GM12878 (cell line): Measurements from ENCODE around the gene RSPH9. TPM values are rescaled to one million over a fixed set of nuclear protein-coding genes. Genes with fewer than 3 reads are reported as not detected.

Experiments used
- ASH2L ChIP-seq: fragments of 300-600, 200-600 bp; sonication (generic); IDR thresholded peaks from 2 replicates; pipeline ENCODE4 v1.6.1; 2017; ENCODE audit warnings: low read depth, mild to moderate bottlenecking, borderline replicate concordance
- CBFB ChIP-seq: IDR thresholded peaks from 2 replicates; pipeline ENCODE4 v1.6.1; 2016; ENCODE audit warnings: antibody characterized with exemption, low read depth
- CREB1 ChIP-seq: IDR thresholded peaks from 2 replicates; pipeline ENCODE4 v1.6.1; 2012; ENCODE audit warnings: low read depth, mild to moderate bottlenecking, inconsistent platforms
- EZH2 ChIP-seq: IDR thresholded peaks from 2 replicates; pipeline ENCODE4 v1.6.1; 2012; ENCODE audit warnings: low read depth, mild to moderate bottlenecking, control low read depth, inconsistent platforms, low read length, borderline replicate concordance; ENCODE audit not compliant: control insufficient read depth
- GABPA ChIP-seq: IDR thresholded peaks from 2 replicates; pipeline ENCODE4 v1.6.1; 2014; ENCODE audit warnings: antibody characterized with exemption, low read depth, mild to moderate bottlenecking, inconsistent platforms
- HDGF ChIP-seq: fragments of 450-650 bp; IDR thresholded peaks from 2 replicates; pipeline ENCODE4 v1.6.1; 2016; ENCODE audit warnings: antibody characterized with exemption
- JUNB ChIP-seq: IDR thresholded peaks from 2 replicates; pipeline ENCODE4 v1.6.1; 2016; ENCODE audit warnings: antibody characterized with exemption, mild to moderate bottlenecking
- KDM1A ChIP-seq: fragments of 200-600 bp; sonication (generic); IDR thresholded peaks from 2 replicates; pipeline ENCODE4 v1.6.1; 2016; ENCODE audit warnings: borderline replicate concordance
- LARP7 ChIP-seq: fragments of 450-650 bp; IDR thresholded peaks from 2 replicates; pipeline ENCODE4 v1.6.1; 2017; ENCODE audit warnings: mild to moderate bottlenecking
- MLLT1 ChIP-seq: fragments of 450-650 bp; IDR thresholded peaks from 2 replicates; pipeline ENCODE4 v1.6.1; 2016; ENCODE audit warnings: mild to moderate bottlenecking
- NRF1 ChIP-seq: conservative IDR thresholded peaks from 2 replicates; pipeline ENCODE4 v1.6.1; 2011; ENCODE audit warnings: mild to moderate bottlenecking, low read depth, low read length, improper control_type of control experiment
- PAX8 ChIP-seq: fragments of 450-650 bp; IDR thresholded peaks from 2 replicates; pipeline ENCODE4 v1.6.1; 2017; ENCODE audit warnings: mild to moderate bottlenecking, moderate library complexity
- PML ChIP-seq: IDR thresholded peaks from 2 replicates; pipeline ENCODE4 v1.6.1; 2012; ENCODE audit warnings: low read length, inconsistent platforms
- POLR2AphosphoS5 ChIP-seq: IDR thresholded peaks from 2 replicates; pipeline ENCODE4 v1.6.1; 2011; ENCODE audit warnings: mild to moderate bottlenecking, low read length, inconsistent platforms
- SMC3 ChIP-seq: IDR thresholded peaks from 2 replicates; pipeline ENCODE4 v1.6.1; 2011; ENCODE audit warnings: low read length, improper control_type of control experiment, borderline replicate concordance
- SUZ12 ChIP-seq: fragments of 200-600 bp; sonication (generic); IDR thresholded peaks from one replicate; pipeline ENCODE4 v1.6.1; 2018; ENCODE audit warnings: antibody characterized with exemption, mild to moderate bottlenecking; ENCODE audit not compliant: unreplicated experiment
- ZNF207 ChIP-seq: fragments of 450-650 bp; IDR thresholded peaks from 2 replicates; pipeline ENCODE4 v1.6.1; 2014; ENCODE audit warnings: antibody characterized with exemption, mild to moderate bottlenecking, borderline replicate concordance
- polyA plus RNA-seq, 11 experiments: library from polyadenylated mRNA; depleted of rRNA in 4 of 11; unstranded in 6 of 11; stranded (reverse) in 5 of 11; fragments of >200 nt; fragmentation: Nextera tagmentation in 4 of 11; fragmentation: Illumina TruSeq in 1 of 11; extraction: Ambion mirVana in 4 of 11; extraction: Trizol in 1 of 11; gene quantifications; 1 replicate in 1 of 11; 2 replicates in 10 of 11; pipeline versions ENCODE4 v1.2.1 to v1.2.3, GENCODE V29; 2011 to 2016; ENCODE audit warnings: inconsistent platforms in 2 of 11, missing spikeins in 2 of 11, low read depth in 1 of 11
- total RNA-seq, 4 experiments: library from RNA; depleted of rRNA in 3 of 4; stranded (reverse); fragments of >200 nt in 3 of 4; fragmentation: Illumina TruSeq in 1 of 4; extraction: Trizol in 1 of 4; gene quantifications; 2 replicates each; pipeline versions ENCODE4 v1.2.1 to v1.2.3, GENCODE V29; 2013 to 2021

RSPH9 gene
- total and polyA plus RNA-seq, 10 of the 15 experiments (the other 5 are each of a cell fraction or from before 2014, with no cell fraction given): 0.26 to 0.63 (median 0.36) TPM; not detected in 6

DNA sequence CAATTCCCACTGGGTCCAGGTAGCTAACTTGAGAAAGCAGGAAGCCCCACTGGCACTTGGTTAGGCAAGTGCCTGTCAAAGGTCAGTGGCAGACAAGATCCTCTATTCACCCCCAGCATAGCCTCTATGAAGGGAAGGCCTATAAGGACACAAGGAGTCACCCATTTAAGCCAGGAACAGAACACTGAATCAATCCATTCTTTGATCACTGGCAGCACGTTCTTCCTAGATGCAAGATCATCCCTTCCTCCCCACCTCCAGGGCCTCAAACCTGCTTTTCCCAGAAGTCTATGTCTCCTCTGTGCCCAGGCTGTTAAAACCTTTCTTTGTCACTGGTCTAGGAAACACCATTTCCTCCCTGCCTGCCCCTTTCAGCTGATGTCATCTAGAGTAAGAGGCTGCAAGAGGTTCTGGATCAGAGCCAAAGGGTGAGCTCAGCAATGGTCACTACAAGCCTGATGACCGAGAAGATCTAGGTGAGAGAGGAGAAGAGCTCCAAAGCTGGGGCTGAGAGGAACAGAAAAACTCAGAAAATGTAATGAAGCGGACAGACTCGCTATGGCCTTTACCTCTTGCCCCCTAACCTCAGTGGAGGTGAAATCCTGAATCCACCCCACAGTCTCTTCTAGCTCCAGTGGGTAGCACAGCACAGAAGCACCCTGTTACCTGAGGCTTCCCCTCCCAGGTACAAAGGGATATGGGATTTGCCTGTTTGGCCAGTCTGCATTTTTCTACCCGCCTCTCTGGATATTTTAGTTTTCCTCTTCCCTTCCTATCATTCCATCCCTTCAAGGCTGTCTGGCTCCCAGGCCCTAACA, 17.6 kb upstream of the RSPH9 start (continued):
- TF ChIP-seq ASH2L (no peak), POLR2AphosphoS5 (no peak), SUZ12 (no peak), ZNF207 (no peak), PML (no peak), KDM1A (no peak), LARP7 (no peak), CREB1 (peak; percentile 71; the same call in 1 of the 2 replicates), HDGF (no peak), SMC3 (no peak), MLLT1 (0 out of 2 replicates have a peak, but pooled peaks have one; percentile 13), GABPA (no peak), JUNB (no peak), PAX8 (no peak), EZH2 (no peak), CBFB (no peak), NRF1 (no peak)
